Fibroblast of lung (primary cell): ENCODE results near the gene GLP2R. TPM values are rescaled to one million over a fixed set of nuclear protein-coding genes. Genes with fewer than 3 reads are reported as not detected.

ENCODE experiments used
- DNase-seq, 2 donors: peaks; one replicate each; pipeline versions ENCODE4 v3.0.0 to v3.0.0-alpha.2; 2010; ENCODE audit warnings: low read depth in 2 of 2
- H2AFZ ChIP-seq: 2 replicates; pipeline ENCODE4 v1.5.1; 2012; ENCODE audit warnings: low read length, control low read depth, inconsistent platforms
- H3K27ac ChIP-seq: 2 replicates; pipeline ENCODE4 v1.5.1; 2011; ENCODE audit warnings: low read length, control low read depth; ENCODE audit not compliant: insufficient read depth
- H3K27me3 ChIP-seq: 2 replicates; pipeline ENCODE4 v1.5.1; 2011; ENCODE audit warnings: mild to moderate bottlenecking, low read length; ENCODE audit not compliant: control insufficient read depth, insufficient read depth
- H3K36me3 ChIP-seq: 2 replicates; pipeline ENCODE4 v1.5.1; 2011; ENCODE audit warnings: low read length; ENCODE audit not compliant: control insufficient read depth, insufficient read depth
- H3K4me1 ChIP-seq: 2 replicates; pipeline ENCODE4 v1.5.1; 2011; ENCODE audit warnings: low read length; ENCODE audit not compliant: control insufficient read depth, insufficient read depth; ENCODE audit errors: extremely low read depth
- H3K4me2 ChIP-seq: 2 replicates; pipeline ENCODE4 v1.5.1; 2011; ENCODE audit warnings: low read length, control low read depth; ENCODE audit not compliant: insufficient read depth; ENCODE audit errors: extremely low read depth
- H3K4me3 ChIP-seq, 4 experiments: fragments of 200-600 bp in 1 of 4; sonication (generic) in 1 of 4; replicated peaks in 1 of 4; 2 replicates each; pipeline ENCODE4 v1.5.1; 2011 to 2016; ENCODE audit warnings: low read length in 4 of 4, low read depth in 3 of 4, mild to moderate bottlenecking in 3 of 4, control low read depth in 2 of 4, inconsistent platforms in 1 of 4, mixed read lengths in 1 of 4; ENCODE audit not compliant: insufficient read depth in 1 of 4; ENCODE audit errors: control extremely low read depth in 1 of 4
- H3K79me2 ChIP-seq: 2 replicates; pipeline ENCODE4 v1.5.1; 2012; ENCODE audit warnings: mild to moderate bottlenecking, low read length, inconsistent platforms; ENCODE audit not compliant: control insufficient read depth, insufficient read depth
- H3K9ac ChIP-seq: 2 replicates; pipeline ENCODE4 v1.5.1; 2011; ENCODE audit warnings: mild to moderate bottlenecking, low read length, control low read depth; ENCODE audit not compliant: insufficient read depth
- H3K9me3 ChIP-seq: 2 replicates; pipeline ENCODE4 v1.5.1; 2012; ENCODE audit warnings: low read depth, low read length; ENCODE audit not compliant: control insufficient read depth, insufficient read depth
- H4K20me1 ChIP-seq: 2 replicates; pipeline ENCODE4 v1.5.1; 2011; ENCODE audit warnings: low read length; ENCODE audit not compliant: control insufficient read depth, insufficient read depth; ENCODE audit errors: extremely low read depth
- EZH2 ChIP-seq: IDR thresholded peaks from 2 replicates; pipeline ENCODE4 v1.5.1; 2012; ENCODE audit warnings: low read length, control low read depth, mild to moderate bottlenecking; ENCODE audit errors: missing control alignments
- polyA plus RNA-seq, 2 donors: library from polyadenylated mRNA; depleted of rRNA in 1 of 2; stranded (reverse) in 1 of 2; unstranded in 1 of 2; fragments of >200 nt; gene quantifications; 2 replicates each; pipeline ENCODE4 v1.2.1, GENCODE V29; 2011 to 2012; ENCODE audit warnings: missing spikeins in 1 of 2
- total RNA-seq: library from RNA; depleted of rRNA; stranded (reverse); fragments of >200 nt; gene quantifications from 2 replicates; pipeline ENCODE4 v1.2.1, GENCODE V29; 2014
- TF ChIP-seq, protein P1 (sequence below), 2 donors: IDR thresholded peaks in 1 of 2; conservative IDR thresholded peaks in 1 of 2; 1 replicate in 1 of 2; 2 replicates in 1 of 2; pipeline ENCODE4 v1.5.1; 2011 to 2012; ENCODE audit warnings: low read length in 2 of 2, control low read depth in 1 of 2, inconsistent platforms in 1 of 2, low read depth in 1 of 2, mild to moderate bottlenecking in 1 of 2

The GLP2R gene
- total and polyA plus RNA-seq, 2 donors (not counting 1 experiment from before 2014, with no cell fraction given): not detected

GRCh38 chr17:9828296-9829295 lies 2.9 kb downstream of the GLP2R start:
- Histone ChIP-seq H4K20me1 (no peaks in the 10 kb centered on the region), H3K4me2 (no peak overlapping the region), H3K9me3 (no peaks in the 10 kb centered on the region), H3K79me2 (no peaks in the 10 kb centered on the region), H3K27ac (no peak overlapping the region), H3K9ac (no peak overlapping the region), H3K27me3 (no peaks in the 10 kb centered on the region), H3K4me1 (no peaks in the 10 kb centered on the region), H3K36me3 (no peaks in the 10 kb centered on the region), H2AFZ (no peak overlapping the region), H3K4me3 (no peak overlapping the region)
- TF ChIP-seq EZH2: no peak
- TF ChIP-seq, protein P1, sequence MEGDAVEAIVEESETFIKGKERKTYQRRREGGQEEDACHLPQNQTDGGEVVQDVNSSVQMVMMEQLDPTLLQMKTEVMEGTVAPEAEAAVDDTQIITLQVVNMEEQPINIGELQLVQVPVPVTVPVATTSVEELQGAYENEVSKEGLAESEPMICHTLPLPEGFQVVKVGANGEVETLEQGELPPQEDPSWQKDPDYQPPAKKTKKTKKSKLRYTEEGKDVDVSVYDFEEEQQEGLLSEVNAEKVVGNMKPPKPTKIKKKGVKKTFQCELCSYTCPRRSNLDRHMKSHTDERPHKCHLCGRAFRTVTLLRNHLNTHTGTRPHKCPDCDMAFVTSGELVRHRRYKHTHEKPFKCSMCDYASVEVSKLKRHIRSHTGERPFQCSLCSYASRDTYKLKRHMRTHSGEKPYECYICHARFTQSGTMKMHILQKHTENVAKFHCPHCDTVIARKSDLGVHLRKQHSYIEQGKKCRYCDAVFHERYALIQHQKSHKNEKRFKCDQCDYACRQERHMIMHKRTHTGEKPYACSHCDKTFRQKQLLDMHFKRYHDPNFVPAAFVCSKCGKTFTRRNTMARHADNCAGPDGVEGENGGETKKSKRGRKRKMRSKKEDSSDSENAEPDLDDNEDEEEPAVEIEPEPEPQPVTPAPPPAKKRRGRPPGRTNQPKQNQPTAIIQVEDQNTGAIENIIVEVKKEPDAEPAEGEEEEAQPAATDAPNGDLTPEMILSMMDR (conservative IDR thresholded peaks at IDR 0.05 in 1 of 2, IDR thresholded peaks at IDR 0.05 in 1 of 2; ENCODE audit: low read depth in 1 of 2, low read length in 2 of 2): no peak
- DNase-seq: peak; percentile 27 to 64

DNA sequence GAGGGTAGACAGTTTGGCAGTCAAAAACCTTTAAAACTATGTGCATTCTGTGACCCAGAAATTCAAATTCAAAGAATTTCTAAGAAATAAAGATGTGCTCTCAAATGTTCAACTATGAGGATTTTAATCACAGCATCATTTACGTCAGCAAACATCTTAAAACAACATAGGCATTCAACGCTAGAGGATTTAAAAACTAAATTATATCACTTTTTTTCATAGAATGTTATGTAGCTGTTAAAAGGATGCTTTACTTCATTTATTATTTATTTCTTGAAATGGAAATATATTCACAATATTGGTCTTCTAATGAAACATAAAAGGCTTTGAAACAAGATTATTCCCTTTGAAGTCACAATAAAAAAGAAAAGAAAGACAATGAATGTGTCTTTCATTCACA lies 3.6 kb downstream of the GLP2R start:
- DNase-seq: no peak
- TF ChIP-seq EZH2: no peak
- TF ChIP-seq, protein P1 (conservative IDR thresholded peaks at IDR 0.05 in 1 of 2, IDR thresholded peaks at IDR 0.05 in 1 of 2; ENCODE audit: low read depth in 1 of 2, low read length in 2 of 2): no peak
- Histone ChIP-seq H3K4me3 (no peak overlapping the region), H3K79me2 (no peaks in the 10 kb centered on the region), H3K4me2 (no peak overlapping the region), H3K36me3 (no peaks in the 10 kb centered on the region), H3K4me1 (no peaks in the 10 kb centered on the region), H3K27me3 (no peaks in the 10 kb centered on the region), H3K9ac (no peak overlapping the region), H4K20me1 (no peaks in the 10 kb centered on the region), H3K27ac (no peak overlapping the region), H3K9me3 (no peaks in the 10 kb centered on the region), H2AFZ (no peak overlapping the region)

DNA sequence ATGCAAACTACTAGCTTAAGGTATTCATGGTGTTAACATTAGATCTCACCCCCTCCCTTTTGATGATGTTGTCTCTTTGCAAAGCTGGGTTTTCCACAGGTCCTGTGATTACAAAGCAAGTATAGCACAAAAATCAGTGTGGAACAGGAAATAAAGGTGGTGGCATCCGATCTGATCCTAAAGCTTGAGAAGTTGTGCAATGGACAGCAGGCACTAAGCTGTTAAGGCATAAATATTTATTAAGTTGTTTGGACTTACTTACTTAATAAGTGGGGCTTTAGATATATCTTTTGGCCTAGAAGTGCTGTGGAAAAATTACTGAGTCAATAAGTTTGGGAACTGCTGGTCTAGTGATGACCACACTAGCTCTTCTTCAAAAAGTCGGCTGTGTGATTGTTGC lies 5.0 kb downstream of the GLP2R start:
- no peak for DNase-seq
- Histone ChIP-seq H3K4me2 (no peak overlapping the region), H3K9ac (no peak overlapping the region), H2AFZ (no peak overlapping the region), H3K79me2 (no peaks in the 10 kb centered on the region), H3K27ac (no peak overlapping the region), H3K4me1 (no peaks in the 10 kb centered on the region), H3K4me3 (no peak overlapping the region), H3K36me3 (no peaks in the 10 kb centered on the region), H3K9me3 (no peaks in the 10 kb centered on the region), H4K20me1 (no peaks in the 10 kb centered on the region), H3K27me3 (no peaks in the 10 kb centered on the region)
- TF ChIP-seq EZH2: no peak
- TF ChIP-seq, protein P1 (conservative IDR thresholded peaks at IDR 0.05 in 1 of 2, IDR thresholded peaks at IDR 0.05 in 1 of 2; ENCODE audit: low read depth in 1 of 2, low read length in 2 of 2): no peak
